H1 (cell line): Measurements from ENCODE around the gene PLK5.

Experiments used
- EP300 ChIP-seq, 2 experiments: IDR thresholded peaks; 1 replicate in 1 of 2; 2 replicates in 1 of 2; pipeline ENCODE4 v1.6.1; 2011 to 2012; ENCODE audit warnings: low read depth in 2 of 2, low read length in 2 of 2, mild to moderate bottlenecking in 2 of 2, borderline replicate concordance in 1 of 2, inconsistent platforms in 1 of 2, moderate library complexity in 1 of 2
- KDM1A ChIP-seq: fragments of 200-600, 300-600 bp; sonication (generic); IDR thresholded peaks from 2 replicates; pipeline ENCODE4 v1.7.1; 2016; ENCODE audit warnings: mild to moderate bottlenecking, low read length, borderline replicate concordance
- RAD21 ChIP-seq, 2 experiments: IDR thresholded peaks in 1 of 2; conservative IDR thresholded peaks in 1 of 2; 2 replicates each; pipeline ENCODE4 v1.6.1; 2011; ENCODE audit warnings: low read depth in 2 of 2, low read length in 2 of 2, improper control_type of control experiment in 1 of 2, inconsistent platforms in 1 of 2, mild to moderate bottlenecking in 1 of 2, moderate library complexity in 1 of 2
- SIN3A ChIP-seq, 2 experiments: IDR thresholded peaks in 1 of 2; conservative IDR thresholded peaks in 1 of 2; 2 replicates each; pipeline ENCODE4 v1.6.1; 2011 to 2012; ENCODE audit warnings: low read length in 2 of 2, improper control_type of control experiment in 1 of 2, low read depth in 1 of 2, mild to moderate bottlenecking in 1 of 2
- TF ChIP-seq, protein P1 (sequence below), 3 experiments: IDR thresholded peaks; 1 replicate in 2 of 3; 2 replicates in 1 of 3; pipeline versions ENCODE4 v1.5.1 to v1.6.1; 2011; ENCODE audit warnings: low read length in 3 of 3, mild to moderate bottlenecking in 3 of 3, inconsistent platforms in 2 of 3, low read depth in 1 of 3, moderate library complexity in 1 of 3; ENCODE audit not compliant: insufficient read depth in 1 of 3; ENCODE audit errors: control extremely low read depth in 1 of 3

DNA sequence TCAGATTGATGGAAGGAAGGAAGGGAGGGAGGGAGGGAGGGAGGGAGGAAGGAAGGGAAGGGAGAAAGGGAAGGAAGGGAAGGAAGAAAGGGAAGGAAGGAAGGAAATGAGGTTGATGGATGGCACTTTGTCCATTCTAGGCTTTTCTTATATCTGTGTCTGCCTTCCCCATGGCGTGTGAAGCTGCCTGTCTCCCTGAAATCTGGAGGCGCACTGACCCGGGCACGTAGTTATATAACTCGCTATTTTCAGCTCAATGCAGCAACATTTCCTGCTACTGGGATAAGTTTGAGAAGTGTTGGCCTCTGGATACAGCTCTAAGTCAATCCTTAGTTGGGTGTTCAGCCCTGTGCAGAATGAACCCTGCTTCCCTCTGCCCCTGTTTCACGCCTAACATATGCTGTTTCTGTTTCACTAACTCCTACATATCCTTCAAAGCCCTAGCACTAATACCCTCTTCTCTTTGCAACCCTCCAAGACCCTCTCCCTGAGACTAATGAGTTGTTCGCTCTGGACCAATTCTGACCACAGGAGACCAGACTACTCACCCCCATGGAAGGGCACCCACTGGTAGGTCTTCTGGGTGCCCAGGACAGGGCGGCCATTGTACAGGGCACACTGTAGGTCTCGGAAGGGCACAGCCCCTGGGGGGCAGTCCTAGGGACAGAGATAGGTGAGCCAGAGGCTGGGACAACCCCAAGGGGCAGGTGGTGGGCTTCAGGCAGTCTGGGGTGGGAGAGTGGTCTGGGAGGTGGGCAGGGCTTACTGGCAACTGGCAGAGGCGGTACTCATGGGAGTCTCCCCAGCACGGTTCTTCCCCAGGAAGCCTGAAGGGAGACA is 14.1 kb upstream of the PLK5 start:
- no peak for TF ChIP-seq SIN3A (conservative IDR thresholded peaks at IDR 0.05 in 1 of 2, IDR thresholded peaks at IDR 0.05 in 1 of 2; ENCODE audit: low read depth in 1 of 2, low read length in 2 of 2)
- no peak for TF ChIP-seq KDM1A
- TF ChIP-seq, protein P1, sequence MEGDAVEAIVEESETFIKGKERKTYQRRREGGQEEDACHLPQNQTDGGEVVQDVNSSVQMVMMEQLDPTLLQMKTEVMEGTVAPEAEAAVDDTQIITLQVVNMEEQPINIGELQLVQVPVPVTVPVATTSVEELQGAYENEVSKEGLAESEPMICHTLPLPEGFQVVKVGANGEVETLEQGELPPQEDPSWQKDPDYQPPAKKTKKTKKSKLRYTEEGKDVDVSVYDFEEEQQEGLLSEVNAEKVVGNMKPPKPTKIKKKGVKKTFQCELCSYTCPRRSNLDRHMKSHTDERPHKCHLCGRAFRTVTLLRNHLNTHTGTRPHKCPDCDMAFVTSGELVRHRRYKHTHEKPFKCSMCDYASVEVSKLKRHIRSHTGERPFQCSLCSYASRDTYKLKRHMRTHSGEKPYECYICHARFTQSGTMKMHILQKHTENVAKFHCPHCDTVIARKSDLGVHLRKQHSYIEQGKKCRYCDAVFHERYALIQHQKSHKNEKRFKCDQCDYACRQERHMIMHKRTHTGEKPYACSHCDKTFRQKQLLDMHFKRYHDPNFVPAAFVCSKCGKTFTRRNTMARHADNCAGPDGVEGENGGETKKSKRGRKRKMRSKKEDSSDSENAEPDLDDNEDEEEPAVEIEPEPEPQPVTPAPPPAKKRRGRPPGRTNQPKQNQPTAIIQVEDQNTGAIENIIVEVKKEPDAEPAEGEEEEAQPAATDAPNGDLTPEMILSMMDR (IDR thresholded peaks at IDR 0.05; ENCODE audit: control extremely low read depth in 1 of 3, insufficient read depth in 1 of 3, low read depth in 1 of 3, low read length in 3 of 3) = no peak
- TF ChIP-seq RAD21 (IDR thresholded peaks at IDR 0.05 in 1 of 2, conservative IDR thresholded peaks at IDR 0.05 in 1 of 2; ENCODE audit: low read depth in 2 of 2, low read length in 2 of 2) = no peak
- no peak for TF ChIP-seq EP300 (IDR thresholded peaks at IDR 0.05; ENCODE audit: borderline replicate concordance in 1 of 2, low read depth in 2 of 2, low read length in 2 of 2)
